ENCODE measurements around the gene PTGS2.

Gene PTGS2

DNA sequence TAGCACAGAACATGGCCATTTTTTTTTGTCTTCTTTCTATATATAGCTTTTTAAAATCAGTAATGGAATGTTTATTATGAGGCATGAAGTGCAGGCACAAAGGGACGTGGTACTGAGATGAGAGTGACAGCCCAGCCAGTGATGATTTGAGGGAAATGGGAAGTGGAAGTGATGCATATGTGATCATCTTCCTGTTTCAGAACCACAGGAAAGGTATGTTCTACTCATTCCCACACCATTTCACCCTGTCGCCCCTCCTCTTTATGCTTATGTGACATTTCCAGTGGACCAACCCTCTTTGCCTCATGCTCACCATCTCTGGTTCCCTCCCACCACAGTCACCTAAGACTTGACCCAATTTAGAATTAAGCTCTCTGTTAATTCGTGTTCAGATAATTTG is 24.3 kb downstream of the PTGS2 start:
- no peak overlapping the region for H2AFZ ChIP-seq (ENCODE audit: low read depth, low read length)
- H2BK120ac ChIP-seq (ENCODE audit: low read depth, low read length) = no peak overlapping the region
- no peak overlapping the region for H3K14ac ChIP-seq (ENCODE audit: low read length in 2 of 2)
- H2BK12ac ChIP-seq (ENCODE audit: low read length in 2 of 2) = no peak overlapping the region
- no peak overlapping the region for H2BK5ac ChIP-seq (ENCODE audit: low read depth, low read length, poor library complexity, severe bottlenecking)
- no peak overlapping the region for H2BK15ac ChIP-seq (ENCODE audit: low read depth, poor library complexity, severe bottlenecking)
- no peak overlapping the region for H3K23ac ChIP-seq (ENCODE audit: low read length in 2 of 2)
- H3K4me2 ChIP-seq (ENCODE audit: low read length, poor library complexity, severe bottlenecking) = no peak overlapping the region
- H3K18ac ChIP-seq (ENCODE audit: low read depth in 1 of 2, low read length in 2 of 2) = no peak overlapping the region
- no peak for DNase-seq
- H3K9me3 ChIP-seq (ENCODE audit: control insufficient read depth, low read length) = no peaks in the 10 kb centered on the region
- H3K4me3 ChIP-seq (ENCODE audit: insufficient read depth in 1 of 2, low read depth in 1 of 2, low read length in 2 of 2) = no peak overlapping the region
- no peak overlapping the region for H3K9ac ChIP-seq (ENCODE audit: low read length)
- H3K36me3 ChIP-seq (ENCODE audit: control insufficient read depth in 1 of 2, insufficient read depth in 2 of 2, low read depth in 1 of 2, low read length in 2 of 2) = no peaks in the 10 kb centered on the region
- no peak overlapping the region for H2AK5ac ChIP-seq (ENCODE audit: low read length, severe bottlenecking)
- H4K91ac ChIP-seq (ENCODE audit: low read length) = no peak overlapping the region
- H3K4ac ChIP-seq (ENCODE audit: low read depth in 1 of 2, low read length in 2 of 2) = no peak overlapping the region
- no peaks in the 10 kb centered on the region for H3K79me1 ChIP-seq (replicated peaks; ENCODE audit: low read length, poor library complexity, severe bottlenecking)
- no peaks in the 10 kb centered on the region for H3K4me1 ChIP-seq (ENCODE audit: control insufficient read depth, insufficient read depth, low read depth, low read length)
- 79% methylated on average over 3 of the region's 3 CpGs for WGBS
- no peaks in the 10 kb centered on the region for H3K27me3 ChIP-seq (ENCODE audit: control insufficient read depth in 1 of 2, insufficient read depth in 1 of 2, low read length in 2 of 2)
- no peak overlapping the region for H4K8ac ChIP-seq (ENCODE audit: low read length)
- H3K27ac ChIP-seq (ENCODE audit: low read length, poor library complexity, severe bottlenecking) = no peak overlapping the region

GRCh38 chr1:186654741-186655140 is 25.5 kb downstream of the PTGS2 start:
- no peaks in the 10 kb centered on the region for H3K79me1 ChIP-seq (replicated peaks; ENCODE audit: low read length, poor library complexity, severe bottlenecking)
- H3K4me3 ChIP-seq (ENCODE audit: insufficient read depth in 1 of 2, low read depth in 1 of 2, low read length in 2 of 2) = no peak overlapping the region
- no peak overlapping the region for H4K91ac ChIP-seq (ENCODE audit: low read length)
- no peak overlapping the region for H2AFZ ChIP-seq (ENCODE audit: low read depth, low read length)
- WGBS = 96% methylated on average over 3 of the region's 3 CpGs
- no peaks in the 10 kb centered on the region for H3K27me3 ChIP-seq (ENCODE audit: control insufficient read depth in 1 of 2, insufficient read depth in 1 of 2, low read length in 2 of 2)
- H3K27ac ChIP-seq (ENCODE audit: low read length, poor library complexity, severe bottlenecking) = no peak overlapping the region
- no peak overlapping the region for H2BK15ac ChIP-seq (ENCODE audit: low read depth, poor library complexity, severe bottlenecking)
- H3K14ac ChIP-seq (ENCODE audit: low read length in 2 of 2) = no peak overlapping the region
- no peak for DNase-seq
- no peak overlapping the region for H2BK120ac ChIP-seq (ENCODE audit: low read depth, low read length)
- H2BK5ac ChIP-seq (ENCODE audit: low read depth, low read length, poor library complexity, severe bottlenecking) = no peak overlapping the region
- no peak overlapping the region for H3K4ac ChIP-seq (ENCODE audit: low read depth in 1 of 2, low read length in 2 of 2)
- H3K23ac ChIP-seq (ENCODE audit: low read length in 2 of 2) = no peak overlapping the region
- no peak overlapping the region for H3K4me2 ChIP-seq (ENCODE audit: low read length, poor library complexity, severe bottlenecking)
- H2BK12ac ChIP-seq (ENCODE audit: low read length in 2 of 2) = no peak overlapping the region
- no peaks in the 10 kb centered on the region for H3K4me1 ChIP-seq (ENCODE audit: control insufficient read depth, insufficient read depth, low read depth, low read length)
- H3K9me3 ChIP-seq (ENCODE audit: control insufficient read depth, low read length) = no peaks in the 10 kb centered on the region
- H3K36me3 ChIP-seq (ENCODE audit: control insufficient read depth in 1 of 2, insufficient read depth in 2 of 2, low read depth in 1 of 2, low read length in 2 of 2) = no peaks in the 10 kb centered on the region
- H3K18ac ChIP-seq (ENCODE audit: low read depth in 1 of 2, low read length in 2 of 2) = no peak overlapping the region
- H4K8ac ChIP-seq (ENCODE audit: low read length) = no peak overlapping the region
- H2AK5ac ChIP-seq (ENCODE audit: low read length, severe bottlenecking) = no peak overlapping the region
- no peak overlapping the region for H3K9ac ChIP-seq (ENCODE audit: low read length)

DNA sequence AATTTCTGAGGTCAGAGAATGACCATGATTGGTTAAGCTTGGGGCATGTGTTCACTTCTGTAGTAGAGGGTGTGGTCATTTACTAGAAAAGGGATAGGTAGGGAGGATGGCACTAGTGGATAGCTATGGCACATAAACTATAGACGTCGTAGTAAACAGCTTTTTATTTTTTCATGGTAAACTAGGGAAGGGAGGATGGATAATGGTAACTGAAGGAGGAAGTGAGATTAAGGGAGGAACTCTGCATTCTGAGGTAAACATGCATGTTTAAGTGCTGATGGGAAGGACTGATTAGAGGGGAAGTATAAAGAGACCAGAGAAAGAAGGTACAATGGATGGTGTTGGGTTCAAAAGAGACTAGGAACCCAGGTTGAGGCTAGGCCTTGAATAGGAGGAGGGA is 26.9 kb downstream of the PTGS2 start:
- Histone ChIP-seq H3K14ac (ENCODE audit: low read length in 2 of 2) (no peak overlapping the region), H3K4me2 (ENCODE audit: low read length, poor library complexity, severe bottlenecking) (no peak overlapping the region)
- 92% methylated on average over 2 of the region's 2 CpGs for WGBS

DNA sequence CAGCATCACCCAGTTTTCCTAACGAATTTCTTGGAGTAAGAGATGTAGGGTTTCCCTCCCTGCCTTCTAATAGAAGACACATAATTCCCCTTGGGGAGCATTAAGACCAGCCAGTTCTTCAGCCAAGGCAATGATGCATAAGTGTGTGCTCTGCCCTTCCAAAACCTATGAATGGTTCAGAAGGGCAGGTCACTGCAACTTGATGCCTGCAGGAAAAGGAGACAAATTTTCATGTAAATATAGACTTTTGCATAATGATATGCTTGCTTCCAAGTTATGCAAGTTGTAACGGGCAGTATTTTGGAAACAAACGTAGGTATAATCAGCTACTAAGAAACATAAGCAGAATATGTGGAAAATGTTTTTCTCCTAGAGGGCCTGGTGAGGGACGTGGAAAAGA is 31.6 kb downstream of the PTGS2 start:
- H4K8ac ChIP-seq (ENCODE audit: low read length) = no peak overlapping the region
- no peak overlapping the region for H4K91ac ChIP-seq (ENCODE audit: low read length)
- no peak overlapping the region for H3K9ac ChIP-seq (ENCODE audit: low read length)
- no peak overlapping the region for H2BK12ac ChIP-seq (ENCODE audit: low read length in 2 of 2)
- H3K4me2 ChIP-seq (ENCODE audit: low read length, poor library complexity, severe bottlenecking) = no peak overlapping the region
- H3K79me1 ChIP-seq (replicated peaks; ENCODE audit: low read length, poor library complexity, severe bottlenecking) = no peaks in the 10 kb centered on the region
- H3K27ac ChIP-seq (ENCODE audit: low read length, poor library complexity, severe bottlenecking) = no peak overlapping the region
- H3K4ac ChIP-seq (ENCODE audit: low read depth in 1 of 2, low read length in 2 of 2) = no peak overlapping the region
- no peaks in the 10 kb centered on the region for H3K27me3 ChIP-seq (ENCODE audit: control insufficient read depth in 1 of 2, insufficient read depth in 1 of 2, low read length in 2 of 2)
- no peak overlapping the region for H3K4me3 ChIP-seq (ENCODE audit: insufficient read depth in 1 of 2, low read depth in 1 of 2, low read length in 2 of 2)
- no peak overlapping the region for H2AK5ac ChIP-seq (ENCODE audit: low read length, severe bottlenecking)
- H2BK5ac ChIP-seq (ENCODE audit: low read depth, low read length, poor library complexity, severe bottlenecking) = no peak overlapping the region
- H3K23ac ChIP-seq (ENCODE audit: low read length in 2 of 2) = no peak overlapping the region
- H3K18ac ChIP-seq (ENCODE audit: low read depth in 1 of 2, low read length in 2 of 2) = no peak overlapping the region
- no peak for DNase-seq
- no peaks in the 10 kb centered on the region for H3K9me3 ChIP-seq (ENCODE audit: control insufficient read depth, low read length)
- H3K4me1 ChIP-seq (ENCODE audit: control insufficient read depth, insufficient read depth, low read depth, low read length) = no peaks in the 10 kb centered on the region
- H2BK120ac ChIP-seq (ENCODE audit: low read depth, low read length) = no peak overlapping the region
- H2BK15ac ChIP-seq (ENCODE audit: low read depth, poor library complexity, severe bottlenecking) = no peak overlapping the region
- H2AFZ ChIP-seq (ENCODE audit: low read depth, low read length) = no peak overlapping the region
- no peaks in the 10 kb centered on the region for H3K36me3 ChIP-seq (ENCODE audit: control insufficient read depth in 1 of 2, insufficient read depth in 2 of 2, low read depth in 1 of 2, low read length in 2 of 2)
- no peak overlapping the region for H3K14ac ChIP-seq (ENCODE audit: low read length in 2 of 2)
- WGBS = 87% methylated on average over 3 of the region's 4 CpGs

More for the DNA sequence above, 26.9 kb downstream of the PTGS2 start:
- Histone ChIP-seq H3K27me3 (ENCODE audit: control insufficient read depth in 1 of 2, insufficient read depth in 1 of 2, low read length in 2 of 2) (no peaks in the 10 kb centered on the region), H3K23ac (ENCODE audit: low read length in 2 of 2) (no peak overlapping the region), H3K9me3 (ENCODE audit: control insufficient read depth, low read length) (no peaks in the 10 kb centered on the region), H3K9ac (ENCODE audit: low read length) (no peak overlapping the region), H3K4me1 (ENCODE audit: control insufficient read depth, insufficient read depth, low read depth, low read length) (no peaks in the 10 kb centered on the region), H3K4me3 (ENCODE audit: insufficient read depth in 1 of 2, low read depth in 1 of 2, low read length in 2 of 2) (no peak overlapping the region), H4K91ac (ENCODE audit: low read length) (no peak overlapping the region), H3K18ac (ENCODE audit: low read depth in 1 of 2, low read length in 2 of 2) (no peak overlapping the region), H2AK5ac (ENCODE audit: low read length, severe bottlenecking) (no peak overlapping the region), H2BK12ac (ENCODE audit: low read length in 2 of 2) (no peak overlapping the region), H2BK15ac (ENCODE audit: low read depth, poor library complexity, severe bottlenecking) (no peak overlapping the region), H2AFZ (ENCODE audit: low read depth, low read length) (no peak overlapping the region), H3K27ac (ENCODE audit: low read length, poor library complexity, severe bottlenecking) (no peak overlapping the region), H2BK120ac (ENCODE audit: low read depth, low read length) (no peak overlapping the region), H3K79me1 (replicated peaks; ENCODE audit: low read length, poor library complexity, severe bottlenecking) (no peaks in the 10 kb centered on the region), H4K8ac (ENCODE audit: low read length) (no peak overlapping the region), H3K4ac (ENCODE audit: low read depth in 1 of 2, low read length in 2 of 2) (no peak overlapping the region), H2BK5ac (ENCODE audit: low read depth, low read length, poor library complexity, severe bottlenecking) (no peak overlapping the region), H3K36me3 (ENCODE audit: control insufficient read depth in 1 of 2, insufficient read depth in 2 of 2, low read depth in 1 of 2, low read length in 2 of 2) (no peaks in the 10 kb centered on the region)
- DNase-seq = no peak

All from mesenchymal stem cell (in vitro differentiated cells and primary cell).